Right atrium auricular region (tissue), 2 donors: ENCODE data around the gene NINJ2. TPM values are rescaled to one million over a fixed set of nuclear protein-coding genes. Genes with fewer than 3 reads are reported as not detected.

Experiments used
- DNase-seq: peaks from one replicate; pipeline ENCODE4 v3.0.0-alpha.2; 2019; ENCODE audit warnings: low spot score
- H3K27ac ChIP-seq, 2 donors: fragments of 200-600 bp; sonication (generic); 1 replicate in 1 of 2; 2 replicates in 1 of 2; pipeline ENCODE4 v1.5.1; 2016 to 2019
- H3K27me3 ChIP-seq, 2 donors: fragments of 200-600 bp; sonication (generic); one replicate each; pipeline versions ENCODE4 v1.5.1 to v1.6.0; 2017 to 2019
- H3K36me3 ChIP-seq: fragments of 200-600 bp; sonication (generic); one replicate; pipeline ENCODE4 v1.5.1; 2016
- H3K4me1 ChIP-seq, 2 donors: fragments of 200-600 bp; sonication (generic); one replicate each; pipeline versions ENCODE4 v1.5.1 to v1.6.0; 2017 to 2019
- H3K4me3 ChIP-seq, 2 donors: fragments of 200-600 bp; sonication (generic); 1 replicate in 1 of 2; 2 replicates in 1 of 2; pipeline ENCODE4 v1.5.1; 2017 to 2019; ENCODE audit warnings: mild to moderate bottlenecking in 1 of 2, moderate library complexity in 1 of 2
- H3K9me3 ChIP-seq, 2 donors: fragments of 200-600 bp; sonication (generic); one replicate each; pipeline ENCODE4 v1.5.1; 2019
- total RNA-seq, 2 donors: library from RNA; depleted of rRNA; stranded (reverse); fragments of >200 nt; gene quantifications; one replicate each; pipeline ENCODE4 v1.1.0, GENCODE V29; 2016
- TF ChIP-seq, protein P1 (sequence below), 2 donors: fragments of 200-600 bp; sonication (generic); IDR thresholded peaks; one replicate each; pipeline ENCODE4 v1.5.1; 2019; ENCODE audit warnings: antibody characterized with exemption in 2 of 2

Gene NINJ2
- total RNA-seq, 2 donors from 2014 or later, result 5.4 to 8.8 TPM

DNA sequence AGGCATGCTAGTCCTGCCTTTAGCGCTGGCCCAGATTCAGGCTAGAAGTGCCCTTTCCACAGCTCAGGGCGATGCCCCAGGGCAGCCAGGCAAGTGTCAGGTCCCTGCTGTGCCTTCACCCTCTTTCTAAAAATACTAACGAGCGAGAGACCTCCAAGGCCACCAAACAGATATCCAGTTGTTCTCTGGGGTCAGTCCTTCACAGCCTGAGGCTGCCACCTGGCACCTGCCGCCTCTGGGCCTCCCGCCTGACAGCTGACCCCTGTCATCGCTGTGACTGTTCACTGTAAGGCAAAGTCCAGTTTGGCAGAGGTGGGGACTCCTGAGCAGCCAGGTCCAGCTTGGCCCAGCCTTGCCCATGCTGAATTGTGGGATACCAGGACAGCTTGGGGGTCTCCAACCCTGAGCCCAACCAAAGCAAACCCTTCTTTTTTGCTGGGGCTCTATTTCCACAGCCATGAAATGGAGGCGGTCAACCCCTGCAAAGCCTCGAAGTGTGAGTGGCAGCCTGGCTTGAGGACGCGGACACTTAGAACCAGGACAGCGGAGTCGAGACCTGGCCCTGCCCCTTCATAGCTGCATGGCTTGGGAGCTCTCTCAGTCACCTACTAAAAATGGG is 79.9 kb downstream of the NINJ2 start:
- Histone ChIP-seq H3K27me3 (no peaks in the 10 kb centered on the region), H3K9me3 (no peaks in the 10 kb centered on the region), H3K4me3 (no peak overlapping the region), H3K27ac (peak overlapping the region; percentile 64 to 77), H3K36me3 (no peaks in the 10 kb centered on the region), H3K4me1 (peaks cover 0 to 43% of the 10 kb centered on the region in 2 donors)
- TF ChIP-seq, protein P1, sequence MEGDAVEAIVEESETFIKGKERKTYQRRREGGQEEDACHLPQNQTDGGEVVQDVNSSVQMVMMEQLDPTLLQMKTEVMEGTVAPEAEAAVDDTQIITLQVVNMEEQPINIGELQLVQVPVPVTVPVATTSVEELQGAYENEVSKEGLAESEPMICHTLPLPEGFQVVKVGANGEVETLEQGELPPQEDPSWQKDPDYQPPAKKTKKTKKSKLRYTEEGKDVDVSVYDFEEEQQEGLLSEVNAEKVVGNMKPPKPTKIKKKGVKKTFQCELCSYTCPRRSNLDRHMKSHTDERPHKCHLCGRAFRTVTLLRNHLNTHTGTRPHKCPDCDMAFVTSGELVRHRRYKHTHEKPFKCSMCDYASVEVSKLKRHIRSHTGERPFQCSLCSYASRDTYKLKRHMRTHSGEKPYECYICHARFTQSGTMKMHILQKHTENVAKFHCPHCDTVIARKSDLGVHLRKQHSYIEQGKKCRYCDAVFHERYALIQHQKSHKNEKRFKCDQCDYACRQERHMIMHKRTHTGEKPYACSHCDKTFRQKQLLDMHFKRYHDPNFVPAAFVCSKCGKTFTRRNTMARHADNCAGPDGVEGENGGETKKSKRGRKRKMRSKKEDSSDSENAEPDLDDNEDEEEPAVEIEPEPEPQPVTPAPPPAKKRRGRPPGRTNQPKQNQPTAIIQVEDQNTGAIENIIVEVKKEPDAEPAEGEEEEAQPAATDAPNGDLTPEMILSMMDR (IDR thresholded peaks at IDR 0.05), result no peak
- no peak for DNase-seq

DNA sequence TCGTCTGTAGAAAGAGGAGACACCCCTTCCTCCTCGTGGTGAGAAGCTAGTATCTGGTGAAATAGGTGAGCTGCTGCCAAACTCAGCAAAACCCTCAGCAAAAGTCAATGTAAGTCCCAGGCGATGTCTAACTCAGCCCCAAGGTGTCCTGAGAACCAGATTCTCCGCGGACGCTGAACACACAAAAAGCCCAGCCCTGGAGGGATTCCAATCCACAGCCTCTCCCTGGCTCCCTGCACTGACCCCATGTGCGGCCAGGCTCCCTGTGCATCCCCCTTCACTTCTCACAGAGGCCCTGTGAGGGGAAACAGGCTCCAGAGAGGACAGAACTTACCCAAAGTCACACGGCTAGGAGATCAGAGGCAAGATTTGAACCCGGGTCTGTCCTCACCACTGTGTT is 81.5 kb downstream of the NINJ2 start:
- H3K4me3 ChIP-seq, result no peak overlapping the region
- peaks cover 0 to 50% of the 10 kb centered on the region in 2 donors for H3K4me1 ChIP-seq
- H3K36me3 ChIP-seq, result no peaks in the 10 kb centered on the region
- DNase-seq, result no peak
- H3K27ac ChIP-seq, result peak overlapping the region in 1 of 2 donors; percentile 40
- TF ChIP-seq, protein P1 (IDR thresholded peaks at IDR 0.05), result no peak
- no peaks in the 10 kb centered on the region for H3K27me3 ChIP-seq
- H3K9me3 ChIP-seq, result no peaks in the 10 kb centered on the region

DNA sequence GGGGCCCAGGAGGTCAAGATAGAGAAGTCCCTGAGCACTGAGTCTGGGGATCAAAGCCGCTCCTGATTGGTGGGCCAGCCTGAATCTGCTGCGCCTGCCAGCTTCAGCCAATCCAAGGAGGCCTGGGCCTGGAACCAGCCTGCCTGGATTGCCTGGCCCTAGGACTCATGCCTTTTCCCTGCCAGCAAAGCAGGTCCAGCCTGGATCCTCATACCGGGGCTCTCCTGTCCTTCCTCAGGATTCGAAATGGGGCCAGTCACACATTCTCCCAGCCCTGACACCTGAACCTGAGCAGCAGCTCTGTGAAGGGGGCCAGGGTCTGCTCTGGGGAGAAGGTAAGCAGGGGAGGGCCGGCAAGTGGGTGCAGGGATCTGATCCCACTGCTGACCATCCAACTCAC is 81.9 kb downstream of the NINJ2 start:
- Histone ChIP-seq H3K27me3 (no peaks in the 10 kb centered on the region), H3K4me3 (no peak overlapping the region)
- TF ChIP-seq, protein P1 (IDR thresholded peaks at IDR 0.05), result no peak

DNA sequence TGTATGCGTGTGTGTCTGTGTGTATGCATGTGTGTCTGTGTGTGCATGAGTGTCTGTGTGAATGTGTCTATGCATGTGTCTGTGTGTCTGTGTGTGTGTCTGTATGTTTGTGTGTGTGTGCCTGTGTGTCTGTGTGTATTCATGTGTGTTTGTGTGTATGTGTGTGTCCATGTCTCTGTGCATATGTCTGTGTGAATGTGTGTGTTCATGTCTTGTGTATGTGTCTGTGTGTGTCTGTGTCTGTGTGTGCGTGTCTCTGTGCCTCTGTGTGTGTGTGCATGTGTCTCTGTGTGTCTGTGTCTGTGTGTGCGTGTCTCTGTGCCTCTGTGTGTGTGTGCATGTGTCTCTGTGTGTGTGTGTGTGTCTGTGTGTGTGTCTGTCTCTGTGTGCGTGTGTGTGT is 82.4 kb downstream of the NINJ2 start:
- H3K27ac ChIP-seq, result no peak overlapping the region
- TF ChIP-seq, protein P1 (IDR thresholded peaks at IDR 0.05), result no peak
- H3K9me3 ChIP-seq, result no peaks in the 10 kb centered on the region
- no peak overlapping the region for H3K4me3 ChIP-seq
- peaks cover 0 to 55% of the 10 kb centered on the region in 2 donors for H3K4me1 ChIP-seq
- DNase-seq, result no peak
- no peaks in the 10 kb centered on the region for H3K27me3 ChIP-seq
- no peaks in the 10 kb centered on the region for H3K36me3 ChIP-seq

More for the DNA sequence above, 81.9 kb downstream of the NINJ2 start:
- no peak for DNase-seq
- Histone ChIP-seq H3K27ac (peak overlapping the region in 1 of 2 donors; percentile 40), H3K36me3 (no peaks in the 10 kb centered on the region), H3K4me1 (peaks cover 0 to 54% of the 10 kb centered on the region in 2 donors), H3K9me3 (no peaks in the 10 kb centered on the region)

DNA sequence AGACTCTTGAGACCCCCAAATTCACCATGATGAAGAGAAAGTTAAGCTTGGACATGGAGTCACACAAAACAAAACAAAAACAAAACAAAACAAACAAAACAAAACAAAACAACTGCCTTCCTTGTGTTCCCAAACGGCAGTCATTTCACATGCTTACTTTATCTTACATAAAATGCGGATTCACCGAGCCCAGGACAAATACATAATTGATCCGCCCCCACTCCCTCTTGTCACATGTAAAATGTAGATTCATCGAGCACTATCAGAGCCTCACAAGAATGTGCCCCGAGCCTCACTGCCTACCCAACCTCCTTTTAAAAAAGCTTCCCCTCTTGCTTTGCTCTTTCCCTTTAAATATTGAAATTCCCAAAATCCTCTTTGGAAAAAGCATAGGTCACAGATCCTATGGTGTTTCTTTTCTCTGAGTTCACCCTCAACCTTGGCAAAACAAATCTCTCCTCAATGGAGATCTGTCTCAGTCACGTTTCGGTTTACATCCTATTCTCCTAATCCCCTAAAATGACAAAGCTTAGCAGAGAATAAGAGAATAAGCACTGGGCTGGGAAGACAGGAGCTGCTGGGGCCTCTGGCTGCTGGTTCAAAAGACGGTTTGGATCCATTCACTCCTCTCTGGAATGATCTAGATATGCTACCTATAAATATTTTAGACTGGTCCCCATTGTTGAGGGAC is 83.7 kb downstream of the NINJ2 start:
- Histone ChIP-seq H3K4me1 (peaks cover 0 to 62% of the 10 kb centered on the region in 2 donors), H3K27ac (peak overlapping the region; percentile 36 to 60), H3K9me3 (no peaks in the 10 kb centered on the region), H3K36me3 (no peaks in the 10 kb centered on the region), H3K4me3 (no peak overlapping the region), H3K27me3 (no peaks in the 10 kb centered on the region)
- no peak for DNase-seq
- TF ChIP-seq, protein P1 (IDR thresholded peaks at IDR 0.05), result no peak
